Measurements from ENCODE around the gene CYRIA. TPM values are rescaled to one million over a fixed set of nuclear protein-coding genes. Genes with fewer than 3 reads are reported as not detected.

Gene CYRIA
- total RNA-seq, 2 donors from 2014 or later: 1.7 to 2.8 TPM

GRCh38 chr2:16661936-16662839 is 3.4 kb downstream of the CYRIA start:
- Histone ChIP-seq H3K27ac (no peak overlapping the region), H3K27me3 (no peaks in the 10 kb centered on the region), H3K4me1 (peaks cover 0 to 35% of the 10 kb centered on the region in 2 donors), H3K9me3 (no peaks in the 10 kb centered on the region), H3K36me3 (no peaks in the 10 kb centered on the region), H3K4me3 (no peak overlapping the region)
- DNase-seq (ENCODE audit: low spot score): no peak
- no peak for TF ChIP-seq CTCF (IDR thresholded peaks at IDR 0.05)

- no peaks in the 10 kb centered on the region for H3K36me3 ChIP-seq
- TF ChIP-seq CTCF (IDR thresholded peaks at IDR 0.05): no peak
- no peak overlapping the region for H3K27ac ChIP-seq
- peaks cover 0 to 42% of the 10 kb centered on the region in 2 donors for H3K4me1 ChIP-seq
- no peaks in the 10 kb centered on the region for H3K27me3 ChIP-seq
- no peaks in the 10 kb centered on the region for H3K9me3 ChIP-seq
- no peak for DNase-seq (ENCODE audit: low spot score)
- H3K4me3 ChIP-seq: no peak overlapping the region
These were observed 4.1 kb downstream of the CYRIA start for GRCh38 chr2:16661526-16661925.

DNA sequence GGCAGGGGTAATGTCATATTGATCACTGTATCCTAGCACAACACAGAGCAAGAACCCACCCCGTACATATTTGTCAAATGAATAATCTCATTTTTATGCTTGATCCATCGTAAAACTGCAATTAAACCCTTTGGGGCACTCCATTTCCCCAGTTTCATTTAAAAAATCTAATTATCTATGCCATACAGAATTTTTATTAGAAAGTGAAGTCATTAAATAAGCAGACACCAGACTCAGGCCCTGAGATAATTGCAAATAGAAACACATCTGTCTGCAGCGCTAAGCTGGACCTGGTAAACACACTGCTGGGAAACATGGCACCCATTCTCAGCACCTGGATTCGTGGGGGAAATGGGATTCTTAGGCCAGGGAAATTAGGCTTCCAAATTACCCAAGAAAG is 5.1 kb downstream of the CYRIA start:
- H3K27ac ChIP-seq: no peak overlapping the region
- no peaks in the 10 kb centered on the region for H3K36me3 ChIP-seq
- no peaks in the 10 kb centered on the region for H3K27me3 ChIP-seq
- DNase-seq (ENCODE audit: low spot score): no peak
- no peak for TF ChIP-seq CTCF (IDR thresholded peaks at IDR 0.05)
- no peak overlapping the region for H3K4me3 ChIP-seq
- H3K9me3 ChIP-seq: no peaks in the 10 kb centered on the region
- peaks cover 0 to 50% of the 10 kb centered on the region in 2 donors for H3K4me1 ChIP-seq

DNA sequence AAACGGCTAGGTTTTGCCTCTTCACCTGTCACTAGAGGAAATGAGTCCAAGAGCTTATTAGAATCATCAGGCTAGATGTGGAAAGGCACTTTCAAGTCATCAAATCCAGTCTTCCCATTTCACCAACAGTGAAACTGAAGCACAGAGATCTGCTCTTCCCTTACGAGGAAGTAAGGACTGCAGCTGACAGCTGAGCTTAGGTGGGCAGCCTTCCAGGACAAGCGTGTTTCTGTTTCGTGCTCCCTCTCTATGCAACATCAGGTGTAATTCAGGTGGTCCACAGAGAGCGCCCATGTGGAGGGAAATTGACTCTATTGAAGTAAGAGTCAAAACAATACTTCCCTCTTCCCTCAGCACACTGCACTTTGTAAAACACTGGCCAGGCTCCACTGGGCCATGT is 5.5 kb downstream of the CYRIA start:
- Histone ChIP-seq H3K9me3 (no peaks in the 10 kb centered on the region), H3K27ac (no peak overlapping the region), H3K36me3 (no peaks in the 10 kb centered on the region), H3K4me1 (peaks cover 0 to 52% of the 10 kb centered on the region in 2 donors), H3K4me3 (no peak overlapping the region), H3K27me3 (no peaks in the 10 kb centered on the region)
- TF ChIP-seq CTCF (IDR thresholded peaks at IDR 0.05): no peak
- no peak for DNase-seq (ENCODE audit: low spot score)

- no peak overlapping the region for H3K4me3 ChIP-seq
- no peak for DNase-seq (ENCODE audit: low spot score)
- TF ChIP-seq CTCF (IDR thresholded peaks at IDR 0.05): no peak
- peak overlapping the region; percentile 54 to 59 for H3K27ac ChIP-seq
- peaks cover 0 to 45% of the 10 kb centered on the region in 2 donors for H3K4me1 ChIP-seq
- no peaks in the 10 kb centered on the region for H3K9me3 ChIP-seq
- no peaks in the 10 kb centered on the region for H3K36me3 ChIP-seq
- no peaks in the 10 kb centered on the region for H3K27me3 ChIP-seq
These were observed 7.4 kb downstream of the CYRIA start for GRCh38 chr2:16658076-16658739.
